ENCODE measurements around the gene SYVN1. TPM values are rescaled to one million over a fixed set of nuclear protein-coding genes. Genes with fewer than 3 reads are reported as not detected.
"Not testable (repeated sequence)": the region's sequence is repeated elsewhere in the genome, so short reads cannot be mapped to it uniquely, and the experiment has no call there.

The SYVN1 gene
- total RNA-seq, 1 experiment from 2014 or later = 20.2 TPM

GRCh38 chr11:65165410-65166317, 31.3 kb upstream of the SYVN1 start:
- Histone ChIP-seq H3K9me3 (replicated peaks) (no peaks in the 10 kb centered on the region), H3K27me3 (replicated peaks) (0 out of 2 replicates have a peak, but pooled peaks cover 4% of the 10 kb centered on the region), H3K4me3 (no peak overlapping the region), H3K27ac (no peak overlapping the region), H3K4me1 (replicated peaks) (peaks cover 20% of the 10 kb centered on the region), H3K36me3 (no peaks in the 10 kb centered on the region)
- DNase-seq (ENCODE audit: low read depth in 1 of 2, low spot score in 2 of 2) = no peak

DNA sequence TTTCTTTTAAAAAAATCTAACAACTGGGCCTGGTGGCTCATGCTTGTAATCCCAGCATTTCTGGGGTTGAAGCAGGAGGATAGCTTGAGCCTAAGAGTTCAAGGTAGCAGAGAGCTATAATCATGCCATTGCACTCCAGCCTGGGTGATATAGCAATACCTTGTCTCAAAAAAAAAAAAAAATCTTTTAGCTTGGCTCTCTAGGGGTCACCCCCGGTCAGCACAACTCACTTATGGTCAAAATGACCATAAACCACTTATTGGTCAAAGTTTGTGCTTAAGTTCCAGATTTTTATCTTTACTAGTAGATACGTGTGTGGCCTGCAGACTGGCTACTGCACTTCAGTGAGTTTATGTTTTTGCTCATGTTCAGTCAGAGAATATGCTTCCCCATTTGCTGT, 29.4 kb upstream of the SYVN1 start:
- Histone ChIP-seq H3K4me1 (replicated peaks) (peaks cover 6% of the 10 kb centered on the region), H3K27me3 (replicated peaks) (0 out of 2 replicates have a peak, but pooled peaks cover 7% of the 10 kb centered on the region), H3K9me3 (replicated peaks) (no peaks in the 10 kb centered on the region), H3K36me3 (no peaks in the 10 kb centered on the region), H3K27ac (no peak overlapping the region), H3K4me3 (no peak overlapping the region)
- no peak for DNase-seq (ENCODE audit: low read depth in 1 of 2, low spot score in 2 of 2)

GRCh38 chr11:65160643-65161042, 26.3 kb upstream of the SYVN1 start:
- Histone ChIP-seq H3K9me3 (replicated peaks) (no peaks in the 10 kb centered on the region), H3K4me1 (replicated peaks) (no peaks in the 10 kb centered on the region), H3K4me3 (no peak overlapping the region), H3K27me3 (replicated peaks) (0 out of 2 replicates have a peak, but pooled peaks cover 7% of the 10 kb centered on the region), H3K27ac (no peak overlapping the region), H3K36me3 (no peaks in the 10 kb centered on the region)
- no peak for DNase-seq (ENCODE audit: low read depth in 1 of 2, low spot score in 2 of 2)

- no peak for DNase-seq (ENCODE audit: low read depth in 1 of 2, low spot score in 2 of 2)
- Histone ChIP-seq H3K9me3 (replicated peaks) (no peaks in the 10 kb centered on the region), H3K27ac (no peak overlapping the region), H3K36me3 (no peaks in the 10 kb centered on the region), H3K4me3 (no peak overlapping the region), H3K27me3 (replicated peaks) (0 out of 2 replicates have a peak, but pooled peaks cover 7% of the 10 kb centered on the region), H3K4me1 (replicated peaks) (no peaks in the 10 kb centered on the region)
Measured at GRCh38 chr11:65159012-65159411, 24.7 kb upstream of the SYVN1 start.

DNA sequence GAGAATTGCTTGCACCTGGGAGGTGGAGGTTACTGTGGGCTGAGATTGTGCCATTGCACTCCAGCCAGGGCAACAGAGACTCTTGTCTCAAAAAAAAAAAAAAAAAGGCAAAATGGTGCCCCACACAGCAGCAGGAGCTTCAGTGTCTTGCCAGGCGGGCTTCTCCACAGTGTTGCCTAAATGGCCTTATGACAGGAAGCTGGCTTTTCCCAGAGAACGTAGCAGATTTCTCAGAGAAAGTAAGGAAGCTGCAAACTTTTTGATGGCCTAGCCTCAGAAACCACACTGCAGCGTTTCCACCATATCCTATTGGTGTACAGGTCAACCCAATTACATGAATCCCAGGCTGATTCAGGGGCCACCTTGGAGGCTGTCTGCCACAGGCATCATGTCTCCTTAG, 23.0 kb upstream of the SYVN1 start:
- Histone ChIP-seq H3K9me3 (replicated peaks) (no peaks in the 10 kb centered on the region), H3K27me3 (replicated peaks) (0 out of 2 replicates have a peak, but pooled peaks cover 7% of the 10 kb centered on the region), H3K36me3 (no peaks in the 10 kb centered on the region), H3K27ac (no peak overlapping the region), H3K4me3 (no peak overlapping the region), H3K4me1 (replicated peaks) (peaks cover 7% of the 10 kb centered on the region)
- no peak for DNase-seq (ENCODE audit: low read depth in 1 of 2, low spot score in 2 of 2)

DNA sequence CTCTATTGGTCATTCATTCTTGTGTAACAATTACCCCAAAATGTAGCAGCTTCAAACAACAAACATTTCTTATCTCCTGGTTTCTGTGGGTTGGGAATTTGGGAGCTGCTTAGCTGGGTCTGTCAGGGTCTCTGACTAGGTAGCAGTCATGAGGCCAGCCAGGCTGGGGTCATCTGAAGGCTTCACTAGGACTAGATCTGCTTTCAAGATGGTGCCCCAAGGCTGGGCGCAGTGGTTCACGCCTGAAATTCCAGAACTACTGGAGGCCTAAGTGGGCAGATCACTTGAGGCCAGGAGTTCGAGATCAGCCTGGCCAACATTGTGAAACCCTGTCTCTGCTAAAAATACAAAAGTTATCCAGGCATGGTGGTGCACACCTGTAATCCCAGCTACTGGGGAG, 22.6 kb upstream of the SYVN1 start:
- no peaks in the 10 kb centered on the region for H3K9me3 ChIP-seq (replicated peaks)
- H3K4me1 ChIP-seq (replicated peaks) = peaks cover 7% of the 10 kb centered on the region
- H3K4me3 ChIP-seq = no peak overlapping the region
- no peaks in the 10 kb centered on the region for H3K36me3 ChIP-seq
- H3K27me3 ChIP-seq (replicated peaks) = 0 out of 2 replicates have a peak, but pooled peaks cover 7% of the 10 kb centered on the region
- H3K27ac ChIP-seq = no peak overlapping the region
- no peak for DNase-seq (ENCODE audit: low read depth in 1 of 2, low spot score in 2 of 2)

DNA sequence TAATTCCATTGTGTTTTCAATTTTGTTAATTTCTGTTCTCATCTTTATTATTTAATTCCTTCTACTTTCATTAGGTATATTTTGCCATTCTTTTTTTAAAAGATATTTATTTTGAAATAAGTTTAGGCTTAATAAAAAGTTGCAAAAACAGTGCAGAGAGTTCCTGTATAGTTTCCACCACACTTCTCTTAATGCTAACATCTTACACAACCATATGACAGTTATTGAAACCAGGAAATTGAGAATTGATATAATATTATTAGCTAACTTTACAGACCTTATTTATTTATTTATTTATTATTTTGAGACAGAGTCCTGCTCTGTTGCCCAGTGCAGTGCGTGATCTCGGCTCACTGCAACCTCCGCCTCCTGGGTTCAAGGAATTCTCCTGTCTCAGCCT, 21.9 kb upstream of the SYVN1 start:
- no peaks in the 10 kb centered on the region for H3K36me3 ChIP-seq
- DNase-seq (ENCODE audit: low read depth in 1 of 2, low spot score in 2 of 2) = no peak
- no peaks in the 10 kb centered on the region for H3K9me3 ChIP-seq (replicated peaks)
- H3K4me3 ChIP-seq = no peak overlapping the region
- H3K27ac ChIP-seq = no peak overlapping the region
- 0 out of 2 replicates have a peak, but pooled peaks cover 7% of the 10 kb centered on the region for H3K27me3 ChIP-seq (replicated peaks)
- H3K4me1 ChIP-seq (replicated peaks) = peaks cover 7% of the 10 kb centered on the region

- Histone ChIP-seq H3K36me3 (no peaks in the 10 kb centered on the region), H3K9me3 (replicated peaks) (0 out of 2 replicates have a peak, but pooled peaks cover 4% of the 10 kb centered on the region), H3K4me1 (replicated peaks) (peaks cover 22% of the 10 kb centered on the region), H3K4me3 (no peak overlapping the region), H3K27ac (no peak overlapping the region), H3K27me3 (replicated peaks) (no peaks in the 10 kb centered on the region)
- no peak for DNase-seq (ENCODE audit: low read depth in 1 of 2, low spot score in 2 of 2)
Measured at GRCh38 chr11:65152122-65152521, 17.8 kb upstream of the SYVN1 start.

GRCh38 chr11:65151331-65151899, 17.1 kb upstream of the SYVN1 start:
- no peak overlapping the region for H3K27ac ChIP-seq
- H3K4me1 ChIP-seq (replicated peaks) = peaks cover 22% of the 10 kb centered on the region
- H3K4me3 ChIP-seq = no peak overlapping the region
- H3K27me3 ChIP-seq (replicated peaks) = no peaks in the 10 kb centered on the region; the same call in 1 of the 2 replicates
- no peak for DNase-seq (ENCODE audit: low read depth in 1 of 2, low spot score in 2 of 2)
- H3K36me3 ChIP-seq = no peaks in the 10 kb centered on the region
- H3K9me3 ChIP-seq (replicated peaks) = 0 out of 2 replicates have a peak, but pooled peaks cover 6% of the 10 kb centered on the region

DNA sequence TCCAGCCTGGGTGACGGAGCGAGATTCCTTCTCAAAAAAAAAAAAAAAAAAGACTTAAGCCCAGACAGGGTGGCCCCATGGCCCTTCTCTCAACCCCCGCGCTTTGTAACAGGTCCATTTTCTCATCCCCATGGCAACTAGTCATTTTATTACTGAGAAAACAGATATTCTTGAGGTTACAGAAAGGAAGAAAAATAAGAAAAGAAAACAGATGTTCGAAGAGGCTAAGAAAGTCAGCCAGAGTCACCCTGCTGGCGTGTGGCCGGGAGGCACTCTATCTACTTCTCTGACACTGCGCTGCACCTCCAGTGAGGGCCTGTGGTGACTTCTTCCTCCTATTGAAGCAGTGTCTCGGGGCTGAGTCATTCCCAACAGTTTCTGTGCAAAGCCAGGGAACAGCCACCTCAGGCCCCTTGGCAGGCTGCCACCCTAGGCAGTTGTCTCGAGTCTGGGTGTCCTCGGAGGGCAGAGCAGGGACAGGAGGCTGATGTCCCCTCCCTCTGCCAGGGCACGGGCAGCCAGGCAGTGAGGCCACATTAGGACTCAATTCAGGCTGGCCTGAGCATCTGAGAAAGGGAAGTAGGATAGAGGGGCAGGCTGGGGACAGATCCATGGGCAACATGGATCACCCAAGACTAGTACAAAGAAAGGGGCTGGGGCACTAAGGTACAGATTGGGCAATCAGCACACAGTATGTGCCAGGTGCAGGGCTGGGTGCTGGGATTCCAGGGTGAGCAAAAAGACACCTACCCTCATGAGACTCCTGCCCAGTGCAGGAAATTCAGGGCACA, 16.4 kb upstream of the SYVN1 start:
- no peak overlapping the region for H3K4me3 ChIP-seq
- peak; percentile 98 to 100 for DNase-seq (ENCODE audit: low read depth in 1 of 2, low spot score in 2 of 2)
- H3K27ac ChIP-seq = peak overlapping the region; percentile 3
- 0 out of 2 replicates have a peak, but pooled peaks cover 6% of the 10 kb centered on the region for H3K9me3 ChIP-seq (replicated peaks)
- peaks cover 22% of the 10 kb centered on the region for H3K4me1 ChIP-seq (replicated peaks)
- no peaks in the 10 kb centered on the region; the same call in 1 of the 2 replicates for H3K27me3 ChIP-seq (replicated peaks)
- H3K36me3 ChIP-seq = no peaks in the 10 kb centered on the region

GRCh38 chr11:65150131-65150508, 15.8 kb upstream of the SYVN1 start:
- not testable (repeated sequence) for DNase-seq (ENCODE audit: low read depth in 1 of 2, low spot score in 2 of 2); H3K9me3 ChIP-seq (replicated peaks); H3K4me3 ChIP-seq; H3K27me3 ChIP-seq (replicated peaks); H3K36me3 ChIP-seq
- H3K4me1 ChIP-seq (replicated peaks) = peaks cover 22% of the 10 kb centered on the region
- peak overlapping the region; percentile 3 for H3K27ac ChIP-seq

DNA sequence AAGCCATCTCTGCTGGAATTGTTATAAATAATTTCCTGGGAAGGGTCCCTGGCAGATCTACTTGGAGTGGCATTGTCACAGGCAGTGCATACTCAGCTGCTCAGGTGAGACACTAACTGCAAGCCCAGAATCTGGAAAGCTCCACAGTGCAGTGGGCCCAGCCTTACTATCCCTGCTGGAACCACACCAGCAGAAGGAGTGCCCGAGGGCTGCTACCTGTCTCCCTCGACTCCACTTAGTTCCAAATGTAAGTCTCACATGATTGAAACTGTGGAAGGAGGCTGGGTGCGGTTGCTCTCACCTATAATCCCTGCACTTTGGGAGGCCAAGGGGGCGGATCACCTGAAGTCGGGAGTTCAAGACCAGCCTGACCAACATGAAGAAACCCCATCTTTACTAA, 14.3 kb upstream of the SYVN1 start:
- DNase-seq (ENCODE audit: low read depth in 1 of 2, low spot score in 2 of 2) = no peak
- H3K9me3 ChIP-seq (replicated peaks) = 0 out of 2 replicates have a peak, but pooled peaks cover 6% of the 10 kb centered on the region
- H3K4me1 ChIP-seq (replicated peaks) = peaks cover 22% of the 10 kb centered on the region
- H3K36me3 ChIP-seq = no peaks in the 10 kb centered on the region
- H3K27ac ChIP-seq = no peak overlapping the region
- no peak overlapping the region for H3K4me3 ChIP-seq
- H3K27me3 ChIP-seq (replicated peaks) = no peaks in the 10 kb centered on the region; the same call in 1 of the 2 replicates

GRCh38 chr11:65147352-65148075, 13.2 kb upstream of the SYVN1 start:
- no peak overlapping the region for H3K27ac ChIP-seq
- H3K36me3 ChIP-seq = no peaks in the 10 kb centered on the region
- H3K4me3 ChIP-seq = no peak overlapping the region
- H3K27me3 ChIP-seq (replicated peaks) = no peaks in the 10 kb centered on the region; the same call in 1 of the 2 replicates
- DNase-seq (ENCODE audit: low read depth in 1 of 2, low spot score in 2 of 2) = no peak
- peaks cover 16% of the 10 kb centered on the region for H3K4me1 ChIP-seq (replicated peaks)
- 0 out of 2 replicates have a peak, but pooled peaks cover 6% of the 10 kb centered on the region for H3K9me3 ChIP-seq (replicated peaks)
